K562 (cell line): ENCODE results near the gene LHB. TPM values are rescaled to one million over a fixed set of nuclear protein-coding genes. Genes with fewer than 3 reads are reported as not detected.

Experiments
- ATAC-seq: fragments of 200-7000 bp; cut with Tn5 transposase; 3 replicates; pipeline ENCODE4 v1.9.1; 2020; ENCODE audit warnings: moderate library complexity
- BruUV-seq: library from RNA; stranded (reverse); fragments of 400-500 nt; replicated peaks from 2 replicates; lab custom pipeline; 2021; lab: Mats Ljungman, UMichigan
- CTCF ChIA-PET: fragments of 300-600 bp; formaldehyde crosslinking; extraction: SDS; loops from one replicate; lab custom pipeline; 2021; ENCODE audit warnings: low intra/inter-chr PET ratio; lab: Yijun Ruan, JAX
- POLR2A ChIA-PET: fragments of 300-600, 350-650 bp; sonication (Branson Sonifier 250); formaldehyde crosslinking; extraction: SDS; loops from one replicate; lab custom pipeline; 2021; ENCODE audit warnings: antibody characterized with exemption, inconsistent platforms; lab: Yijun Ruan, JAX
- DNase-seq, 4 experiments: peaks; one replicate each; pipeline versions ENCODE4 v3.0.0 to v3.0.0-alpha.2; 2011 to 2018; ENCODE audit warnings: low spot score in 3 of 4, mixed read lengths in 3 of 4; ENCODE audit errors: extremely low read depth in 1 of 4
- FAIRE-seq: peaks from 2 replicates; lab custom pipeline; 2011; peaks lifted over from hg19 to GRCh38; lab: Jason Lieb, UNC
- H2AFZ ChIP-seq: 2 replicates; pipeline ENCODE4 v1.6.0; 2011; ENCODE audit warnings: low read depth, low read length, control low read depth, inconsistent platforms
- H3K27ac ChIP-seq: fragments of 200-600 bp; 3 replicates; pipeline ENCODE4 v1.8.0; 2011; ENCODE audit warnings: low read depth, mild to moderate bottlenecking, control low read depth, inconsistent platforms, low read length, moderate library complexity, mixed read lengths; ENCODE audit errors: extremely low read depth
- H3K27me3 ChIP-seq, 2 experiments: fragments of 300-600 bp in 1 of 2; 2 replicates in 1 of 2; 3 replicates in 1 of 2; pipeline versions ENCODE4 v1.6.0 to v1.8.0; 2011; ENCODE audit warnings: inconsistent platforms in 2 of 2, low read length in 2 of 2, mild to moderate bottlenecking in 1 of 2, mixed read lengths in 1 of 2, moderate library complexity in 1 of 2; ENCODE audit not compliant: control insufficient read depth in 2 of 2, insufficient read depth in 2 of 2
- H3K36me3 ChIP-seq: fragments of 300-600 bp; 3 replicates; pipeline ENCODE4 v1.8.0; 2011; ENCODE audit warnings: mild to moderate bottlenecking, low read length, inconsistent platforms; ENCODE audit not compliant: control insufficient read depth, insufficient read depth
- H3K4me1 ChIP-seq, 2 experiments: fragments of 200-600 bp in 1 of 2; replicated peaks in 1 of 2; 2 replicates in 1 of 2; 3 replicates in 1 of 2; pipeline versions ENCODE4 v1.5.1 to v1.8.0; 2011; ENCODE audit warnings: inconsistent platforms in 2 of 2, low read length in 2 of 2, mild to moderate bottlenecking in 1 of 2, mixed read lengths in 1 of 2, moderate library complexity in 1 of 2; ENCODE audit not compliant: control insufficient read depth in 2 of 2, insufficient read depth in 2 of 2
- H3K4me2 ChIP-seq: 2 replicates; pipeline ENCODE4 v1.6.1; 2011; ENCODE audit warnings: low read length, control low read depth, inconsistent platforms, mixed read lengths; ENCODE audit not compliant: insufficient read depth
- H3K4me3 ChIP-seq: fragments of 200-600 bp; sonication (generic), shearing (Covaris generic); 2 replicates; pipeline ENCODE4 v1.5.1; 2016; ENCODE audit warnings: control low read depth, inconsistent platforms
- H3K79me2 ChIP-seq: fragments of 200-600 bp; 3 replicates; pipeline ENCODE4 v1.8.0; 2011; ENCODE audit warnings: low read length, inconsistent platforms; ENCODE audit not compliant: control insufficient read depth, insufficient read depth
- H3K9ac ChIP-seq, 2 experiments: 2 replicates each; pipeline versions ENCODE4 v1.6.0 to v1.6.1; 2011; ENCODE audit warnings: low read depth in 2 of 2, low read length in 2 of 2, control low read depth in 1 of 2, inconsistent platforms in 1 of 2, mild to moderate bottlenecking in 1 of 2, mixed read lengths in 1 of 2; ENCODE audit not compliant: insufficient read depth in 1 of 2
- H3K9me1 ChIP-seq: one replicate; pipeline ENCODE4 v1.6.0; 2011; ENCODE audit warnings: inconsistent platforms, mild to moderate bottlenecking, low read length, moderate library complexity; ENCODE audit not compliant: control insufficient read depth, insufficient read depth
- H3K9me3 ChIP-seq: replicated peaks from 2 replicates; pipeline ENCODE4 v1.5.1; 2011; ENCODE audit warnings: low read depth, low read length, inconsistent platforms; ENCODE audit not compliant: control insufficient read depth, insufficient read depth
- H4K20me1 ChIP-seq: replicated peaks from 2 replicates; pipeline ENCODE4 v1.6.1; 2011; ENCODE audit warnings: low read length, inconsistent platforms, mixed read lengths; ENCODE audit not compliant: control insufficient read depth, insufficient read depth
- ELF4 ChIP-seq: fragments of 450-650 bp; formaldehyde crosslinking; IDR thresholded peaks from 2 replicates; pipeline ENCODE4 v1.4.0; 2022; ENCODE audit warnings: missing genetic modification characterization
- ELK3 ChIP-seq: fragments of 450-650 bp; formaldehyde crosslinking; IDR thresholded peaks from 2 replicates; pipeline ENCODE4 v1.4.0; 2020; ENCODE audit warnings: mild to moderate bottlenecking
- ESRRA ChIP-seq: fragments of 450-650 bp; IDR thresholded peaks from 2 replicates; pipeline ENCODE4 v1.6.1; 2014; ENCODE audit warnings: low read depth, mild to moderate bottlenecking, moderate library complexity, borderline replicate concordance
- MIER1 ChIP-seq: fragments of 450-650 bp; IDR thresholded peaks from 2 replicates; pipeline ENCODE4 v1.6.1; 2016; ENCODE audit warnings: antibody characterized with exemption, mild to moderate bottlenecking, low read depth
- SP2 ChIP-seq: IDR thresholded peaks from 2 replicates; pipeline ENCODE4 v1.6.1; 2011; ENCODE audit warnings: mild to moderate bottlenecking, low read depth, low read length, moderate library complexity; ENCODE audit not compliant: poor library complexity, severe bottlenecking; ENCODE audit errors: extremely low read depth
- ZBTB12 ChIP-seq: fragments of 250-450 bp; sonication (Bioruptor Pico); IDR thresholded peaks from 2 replicates; pipeline ENCODE4 v1.4.0; 2020
- ZBTB26 ChIP-seq: fragments of 450-650 bp; formaldehyde crosslinking; IDR thresholded peaks from 2 replicates; pipeline ENCODE4 v1.4.0; 2022; ENCODE audit warnings: missing genetic modification characterization
- ZBTB33 ChIP-seq: sonication (generic); formaldehyde crosslinking; IDR thresholded peaks from 2 replicates; pipeline ENCODE4 v1.8.1; 2023; ENCODE audit warnings: mild to moderate bottlenecking, missing genetic modification reagents
- ZNF384 ChIP-seq: IDR thresholded peaks from 2 replicates; pipeline ENCODE4 v1.6.1; 2012; ENCODE audit warnings: low read depth, low read length, improper control_type of control experiment
- ZNF830 ChIP-seq: fragments of 250-450 bp; sonication (Bioruptor Pico); IDR thresholded peaks from 2 replicates; pipeline ENCODE4 v1.5.0; 2021; ENCODE audit warnings: mild to moderate bottlenecking
- WGBS: fragments of 100-300 bp; shearing (Covaris generic); methylation state at CpG from one replicate; pipeline ENCODE4 v1.1.6; 2016; ENCODE audit warnings: low coverage, mixed read lengths; ENCODE audit not compliant: insufficient coverage; ENCODE audit errors: missing lambda C conversion rate; 5-methylcytosine and 5-hydroxymethylcytosine counted together
- in situ Hi-C: fragments of 300-500 bp; cut with MboI; formaldehyde crosslinking; loops from 4 replicates; pipeline ENCODE4 v1.15.0; 2018; ENCODE audit warnings: inconsistent platforms, mixed read lengths
- intact Hi-C: fragments of 100-400 bp; cut with micrococcal nuclease; formaldehyde crosslinking; loops from 2 replicates; pipeline ENCODE4 v1.14.2; 2022
- polyA plus RNA-seq, 8 experiments: library from polyadenylated mRNA; depleted of rRNA in 4 of 8; stranded (reverse) in 5 of 8; unstranded in 3 of 8; fragments of >200 nt; fragmentation: Nextera tagmentation in 2 of 8; fragmentation: Illumina TruSeq in 1 of 8; extraction: Ambion mirVana in 2 of 8; extraction: Trizol in 1 of 8; gene quantifications; 2 replicates each; pipeline versions ENCODE4 v1.2.1 to v1.2.3, GENCODE V29; 2011 to 2014; ENCODE audit warnings: inconsistent platforms in 1 of 8, missing spikeins in 1 of 8
- total RNA-seq, 7 experiments: library from RNA; depleted of rRNA in 6 of 7; stranded (reverse); fragments of >200 nt in 6 of 7; fragmentation: Illumina TruSeq in 2 of 7; extraction: Trizol in 2 of 7; gene quantifications; 2 replicates each; pipeline versions ENCODE4 v1.2.1 to v1.2.3, GENCODE V29; 2011 to 2021; ENCODE audit warnings: low replicate concordance in 1 of 7

Gene LHB
- total and polyA plus RNA-seq, 9 of the 15 experiments (the other 6 are each of a cell fraction or from before 2014, with no cell fraction given) = 0.54 TPM; not detected in 8

GRCh38 chr19:49064029-49064629 is 47.2 kb upstream of the LHB start:
- Histone ChIP-seq H2AFZ (no peak overlapping the region), H3K4me3 (no peak overlapping the region), H3K27me3 (peaks cover 23 to 58% of the 10 kb centered on the region in 2 experiments; a peak in 4 of 5 replicates), H3K9me1 (no peaks in the 10 kb centered on the region), H3K9ac (peak overlapping the region in 1 of 2 experiments; percentile 4; a peak in 1 of 4 replicates), H4K20me1 (no peaks in the 10 kb centered on the region), H3K4me1 (peaks cover 0 to 25% of the 10 kb centered on the region in 2 experiments; a peak in 4 of 5 replicates), H3K4me2 (no peak overlapping the region), H3K9me3 (no peaks in the 10 kb centered on the region), H3K36me3 (no peaks in the 10 kb centered on the region), H3K79me2 (no peaks in the 10 kb centered on the region), H3K27ac (no peak overlapping the region)
- DNase-seq = no peak
- no peak for FAIRE-seq
- no peak for TF ChIP-seq ZNF384
- no peak for TF ChIP-seq ZBTB26
- TF ChIP-seq ZNF830 (CRISPR knock-in tag) = no peak
- TF ChIP-seq ZBTB33 = no peak
- no peak for TF ChIP-seq ZBTB12 (CRISPR knock-in tag)
- TF ChIP-seq ELK3 (CRISPR knock-in tag) = no peak
- TF ChIP-seq SP2 = no peak
- no peak for TF ChIP-seq ESRRA
- TF ChIP-seq ELF4 (CRISPR knock-in tag) = no peak
- TF ChIP-seq MIER1 = no peak
- intact Hi-C loops = no loop called here
- in situ Hi-C loops = no loop called here
- ChIA-PET CTCF (interaction anchor here (0.7 kb wide), 1 partner anchor 148 kb away, joined by 8 read pairs; no protein-coding TSS in a partner anchor), POLR2A (interaction anchor here (0.7 to 1.2 kb wide), 2 partner anchors 99 to 307 kb away, joined by 3 read pairs; partner anchors contain the start of gene FTL)
- no peak for ATAC-seq
- WGBS = 18% methylated on average over 6 of the region's 10 CpGs
- BruUV-seq = no TSS peak
